ENCODE results near the gene PHF12.

The PHF12 gene

DNA sequence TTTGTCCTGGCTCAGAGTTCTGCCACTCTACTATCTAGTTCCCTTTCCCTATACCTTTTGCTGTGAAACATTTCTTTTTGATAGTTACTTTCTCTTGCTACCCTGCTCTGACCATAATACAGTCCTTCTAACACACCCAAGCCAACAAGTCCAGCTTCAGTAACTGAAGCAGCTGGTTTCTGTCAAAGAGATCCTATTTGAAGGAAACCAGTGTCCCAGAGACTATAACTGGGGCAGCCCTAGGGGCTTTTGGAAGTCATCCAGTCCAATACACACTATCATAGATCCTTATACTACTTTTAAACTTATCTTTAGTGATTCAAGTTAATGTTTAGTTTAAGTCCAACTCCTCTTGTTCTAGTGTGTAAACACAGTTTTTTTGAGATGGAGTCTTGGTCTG, 31.1 kb downstream of the PHF12 start:
- Histone ChIP-seq H3K36me3 (ENCODE audit: low read length) (peaks cover 52% of the 10 kb centered on the region), H3K79me2 (ENCODE audit: insufficient read depth, low read length) (peaks cover 18% of the 10 kb centered on the region; the same call in 1 of the 2 replicates), H3F3A (ENCODE audit: insufficient read depth) (peaks cover 7% of the 10 kb centered on the region; the same call in 1 of the 2 replicates), H3K4me2 (ENCODE audit: low read depth, low read length, poor library complexity, severe bottlenecking) (no peak overlapping the region), H3K9me2 (replicated peaks; ENCODE audit: insufficient read depth, low read length) (no peaks in the 10 kb centered on the region), H2AFZ (ENCODE audit: low read depth, low read length, severe bottlenecking) (no peak overlapping the region), H3K9me3 (ENCODE audit: insufficient read depth, low read length) (no peaks in the 10 kb centered on the region), H3K27me3 (ENCODE audit: low read length) (no peaks in the 10 kb centered on the region), H4K20me1 (ENCODE audit: low read depth, low read length) (no peaks in the 10 kb centered on the region), H3K9ac (ENCODE audit: low read length) (no peak overlapping the region), H3K27ac (ENCODE audit: low read depth, low read length) (no peak overlapping the region), H3K4me3 (ENCODE audit: insufficient read depth, low read length, poor library complexity, severe bottlenecking) (no peak overlapping the region)
- TF ChIP-seq, protein P1, sequence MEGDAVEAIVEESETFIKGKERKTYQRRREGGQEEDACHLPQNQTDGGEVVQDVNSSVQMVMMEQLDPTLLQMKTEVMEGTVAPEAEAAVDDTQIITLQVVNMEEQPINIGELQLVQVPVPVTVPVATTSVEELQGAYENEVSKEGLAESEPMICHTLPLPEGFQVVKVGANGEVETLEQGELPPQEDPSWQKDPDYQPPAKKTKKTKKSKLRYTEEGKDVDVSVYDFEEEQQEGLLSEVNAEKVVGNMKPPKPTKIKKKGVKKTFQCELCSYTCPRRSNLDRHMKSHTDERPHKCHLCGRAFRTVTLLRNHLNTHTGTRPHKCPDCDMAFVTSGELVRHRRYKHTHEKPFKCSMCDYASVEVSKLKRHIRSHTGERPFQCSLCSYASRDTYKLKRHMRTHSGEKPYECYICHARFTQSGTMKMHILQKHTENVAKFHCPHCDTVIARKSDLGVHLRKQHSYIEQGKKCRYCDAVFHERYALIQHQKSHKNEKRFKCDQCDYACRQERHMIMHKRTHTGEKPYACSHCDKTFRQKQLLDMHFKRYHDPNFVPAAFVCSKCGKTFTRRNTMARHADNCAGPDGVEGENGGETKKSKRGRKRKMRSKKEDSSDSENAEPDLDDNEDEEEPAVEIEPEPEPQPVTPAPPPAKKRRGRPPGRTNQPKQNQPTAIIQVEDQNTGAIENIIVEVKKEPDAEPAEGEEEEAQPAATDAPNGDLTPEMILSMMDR (IDR thresholded peaks at IDR 0.05; ENCODE audit: insufficient read depth, low read length, poor library complexity, severe bottlenecking), result no peak
- no peak for TF ChIP-seq EZH2phosphoT487 (conservative IDR thresholded peaks at IDR 0.05; ENCODE audit: low read length)

DNA sequence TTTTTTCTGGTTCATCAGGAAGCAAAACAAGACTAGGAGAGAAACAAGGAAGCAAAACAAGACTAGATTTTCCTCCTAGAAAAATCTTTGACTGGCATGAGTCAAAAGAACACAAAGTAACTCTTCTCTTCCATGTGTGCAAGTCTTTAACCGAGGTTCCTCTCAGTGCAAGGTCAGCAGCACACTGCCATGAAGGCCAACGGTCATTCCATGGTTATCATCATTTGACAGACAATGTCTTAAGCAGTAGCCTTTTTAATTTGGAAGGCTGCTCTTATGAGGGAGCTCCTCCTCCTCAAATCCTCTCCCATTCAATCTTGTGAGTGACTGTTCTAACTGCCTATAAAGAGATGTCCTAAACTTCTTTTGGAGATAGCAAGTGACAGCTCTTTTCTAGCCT, 33.0 kb downstream of the PHF12 start:
- Histone ChIP-seq H3F3A (ENCODE audit: insufficient read depth) (peaks cover 7% of the 10 kb centered on the region; the same call in 1 of the 2 replicates), H3K4me3 (ENCODE audit: insufficient read depth, low read length, poor library complexity, severe bottlenecking) (no peak overlapping the region), H3K9me3 (ENCODE audit: insufficient read depth, low read length) (no peaks in the 10 kb centered on the region), H3K4me2 (ENCODE audit: low read depth, low read length, poor library complexity, severe bottlenecking) (no peak overlapping the region), H2AFZ (ENCODE audit: low read depth, low read length, severe bottlenecking) (no peak overlapping the region), H3K27ac (ENCODE audit: low read depth, low read length) (no peak overlapping the region), H3K9ac (ENCODE audit: low read length) (no peak overlapping the region), H3K36me3 (ENCODE audit: low read length) (peaks cover 49% of the 10 kb centered on the region), H3K9me2 (replicated peaks; ENCODE audit: insufficient read depth, low read length) (no peaks in the 10 kb centered on the region), H4K20me1 (ENCODE audit: low read depth, low read length) (no peaks in the 10 kb centered on the region), H3K79me2 (ENCODE audit: insufficient read depth, low read length) (0 out of 2 replicates have a peak, but pooled peaks cover 9% of the 10 kb centered on the region), H3K27me3 (ENCODE audit: low read length) (no peaks in the 10 kb centered on the region)
- TF ChIP-seq, protein P1 (IDR thresholded peaks at IDR 0.05; ENCODE audit: insufficient read depth, low read length, poor library complexity, severe bottlenecking), result no peak
- no peak for TF ChIP-seq EZH2phosphoT487 (conservative IDR thresholded peaks at IDR 0.05; ENCODE audit: low read length)

DNA sequence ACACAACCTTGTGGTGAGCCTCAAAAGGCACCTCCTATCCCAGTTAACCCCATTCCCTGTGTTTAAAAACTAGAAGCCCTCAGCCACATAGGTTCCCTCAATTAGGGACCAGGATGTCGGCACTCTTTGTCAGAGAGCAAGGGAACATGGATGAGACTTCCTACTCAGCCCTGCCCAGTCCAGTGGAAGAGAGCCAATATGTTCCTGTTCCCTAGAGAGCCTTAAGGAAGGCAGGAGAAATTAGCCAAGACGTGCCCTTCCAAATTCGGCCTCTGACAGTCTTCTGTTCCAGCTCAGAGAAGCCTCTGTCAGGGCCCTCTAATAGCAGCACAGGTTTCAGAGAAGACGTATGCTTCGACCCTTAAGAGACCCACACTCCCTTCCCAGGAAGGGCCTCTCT, 33.9 kb downstream of the PHF12 start:
- TF ChIP-seq, protein P1 (IDR thresholded peaks at IDR 0.05; ENCODE audit: insufficient read depth, low read length, poor library complexity, severe bottlenecking), result no peak
- no peak for TF ChIP-seq EZH2phosphoT487 (conservative IDR thresholded peaks at IDR 0.05; ENCODE audit: low read length)
- Histone ChIP-seq H3K79me2 (ENCODE audit: insufficient read depth, low read length) (0 out of 2 replicates have a peak, but pooled peaks cover 6% of the 10 kb centered on the region), H3K4me3 (ENCODE audit: insufficient read depth, low read length, poor library complexity, severe bottlenecking) (no peak overlapping the region), H3K36me3 (ENCODE audit: low read length) (peaks cover 44% of the 10 kb centered on the region), H2AFZ (ENCODE audit: low read depth, low read length, severe bottlenecking) (no peak overlapping the region), H3F3A (ENCODE audit: insufficient read depth) (peaks cover 7% of the 10 kb centered on the region; the same call in 1 of the 2 replicates), H3K4me2 (ENCODE audit: low read depth, low read length, poor library complexity, severe bottlenecking) (no peak overlapping the region), H3K9me3 (ENCODE audit: insufficient read depth, low read length) (no peaks in the 10 kb centered on the region), H3K27ac (ENCODE audit: low read depth, low read length) (no peak overlapping the region), H4K20me1 (ENCODE audit: low read depth, low read length) (no peaks in the 10 kb centered on the region), H3K27me3 (ENCODE audit: low read length) (no peaks in the 10 kb centered on the region), H3K9ac (ENCODE audit: low read length) (no peak overlapping the region), H3K9me2 (replicated peaks; ENCODE audit: insufficient read depth, low read length) (no peaks in the 10 kb centered on the region)
